ENCODE measurements around the gene FMNL2.
"Not testable (repeated sequence)": the region's sequence is repeated elsewhere in the genome, so short reads cannot be mapped to it uniquely, and the experiment has no call there.

FMNL2 gene

DNA sequence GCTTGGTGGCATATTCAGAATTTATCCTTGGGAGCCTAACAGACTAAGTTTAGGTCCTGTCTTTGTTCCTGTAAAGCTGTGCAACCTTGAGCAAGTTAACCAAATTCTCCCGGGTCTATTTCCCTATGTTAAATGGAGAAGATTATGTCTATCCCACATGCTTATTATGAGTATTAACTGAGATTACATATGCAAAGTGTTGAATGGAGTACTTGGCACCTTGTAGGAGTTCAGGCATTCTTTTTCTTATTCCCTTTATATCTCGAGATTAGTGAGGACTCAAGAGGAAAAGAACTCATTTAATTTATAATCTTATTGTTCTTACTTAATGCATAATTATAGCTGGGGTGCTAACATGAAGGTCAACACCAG, 184.6 kb downstream of the FMNL2 start:
- no peak for DNase-seq (ENCODE audit: low read depth, low spot score)

DNA sequence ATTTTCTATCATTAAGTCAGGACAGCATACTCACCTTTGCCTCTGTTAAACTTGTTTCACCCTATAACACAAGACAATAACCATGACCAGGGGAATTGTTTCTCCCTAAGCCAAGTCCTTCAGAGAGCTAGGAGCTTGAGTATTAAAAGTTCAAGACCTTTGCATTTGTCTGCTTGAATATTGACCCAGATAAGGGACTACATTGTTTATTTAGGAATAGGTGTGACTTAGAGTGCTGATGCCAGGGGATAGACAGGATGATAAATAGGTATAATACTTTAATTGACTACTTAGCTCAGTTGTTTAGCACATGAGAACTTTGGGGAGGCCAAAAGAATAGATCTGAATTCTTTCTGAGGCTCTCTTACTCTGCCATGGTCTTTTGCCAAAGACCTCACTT, 185.8 kb downstream of the FMNL2 start:
- no peak for DNase-seq (ENCODE audit: low read depth, low spot score)

GRCh38 chr2:152522446-152522845, 187.5 kb downstream of the FMNL2 start:
- not testable (repeated sequence) for DNase-seq (ENCODE audit: low read depth, low spot score)

- no peak for DNase-seq (ENCODE audit: low read depth, low spot score)
Observed at GRCh38 chr2:152523091-152523490, 188.1 kb downstream of the FMNL2 start.

DNA sequence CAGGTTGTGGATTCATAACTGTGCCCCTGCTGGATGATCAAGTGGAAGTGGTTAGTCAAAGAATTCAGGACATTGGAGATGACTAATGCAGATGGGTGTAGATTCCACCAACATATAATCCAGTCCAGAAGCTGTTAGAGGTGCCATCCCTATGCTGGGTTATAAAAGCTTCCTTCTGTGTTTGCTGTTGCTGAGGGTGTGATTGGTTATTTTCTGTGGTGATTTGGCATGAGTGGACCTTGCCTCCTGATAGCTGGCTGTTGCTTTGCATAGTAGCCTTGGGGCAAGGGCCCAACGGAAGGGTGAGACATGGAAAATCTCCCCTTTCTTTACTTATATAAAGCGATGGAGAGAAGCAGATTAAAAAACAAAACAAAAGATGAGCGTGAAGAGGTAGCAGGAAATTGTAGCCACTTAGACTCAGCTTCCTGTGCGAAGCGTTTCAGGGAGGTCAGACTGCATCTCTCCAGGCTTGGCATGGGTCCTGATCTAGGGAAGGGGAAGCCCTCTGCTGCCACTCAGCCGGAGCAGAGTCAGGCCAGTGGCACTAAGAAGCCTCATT, 190.4 kb downstream of the FMNL2 start:
- no peak for DNase-seq (ENCODE audit: low read depth, low spot score)

GRCh38 chr2:152529420-152530115, 194.6 kb downstream of the FMNL2 start:
- DNase-seq (ENCODE audit: low read depth, low spot score) = no peak

DNA sequence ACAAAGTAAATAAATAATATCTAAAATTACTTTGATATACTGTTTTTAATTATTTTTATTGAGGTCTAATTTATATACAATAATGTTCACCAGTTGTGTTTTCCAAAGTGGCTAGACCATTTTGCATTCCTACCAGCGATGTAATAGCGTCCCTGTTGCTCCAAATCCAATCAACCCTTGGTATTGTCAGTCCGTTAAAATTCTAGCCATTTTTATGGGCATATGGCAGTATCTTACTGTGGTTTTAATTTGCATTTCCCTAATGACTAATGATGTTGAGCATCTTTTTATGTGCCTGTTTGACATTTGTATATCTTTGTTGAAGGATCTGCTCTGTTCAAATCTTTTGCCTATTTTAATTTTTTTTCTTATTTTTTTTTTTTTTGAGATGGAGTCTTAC, 197.3 kb downstream of the FMNL2 start:
- no peak for DNase-seq (ENCODE audit: low read depth, low spot score)

DNA sequence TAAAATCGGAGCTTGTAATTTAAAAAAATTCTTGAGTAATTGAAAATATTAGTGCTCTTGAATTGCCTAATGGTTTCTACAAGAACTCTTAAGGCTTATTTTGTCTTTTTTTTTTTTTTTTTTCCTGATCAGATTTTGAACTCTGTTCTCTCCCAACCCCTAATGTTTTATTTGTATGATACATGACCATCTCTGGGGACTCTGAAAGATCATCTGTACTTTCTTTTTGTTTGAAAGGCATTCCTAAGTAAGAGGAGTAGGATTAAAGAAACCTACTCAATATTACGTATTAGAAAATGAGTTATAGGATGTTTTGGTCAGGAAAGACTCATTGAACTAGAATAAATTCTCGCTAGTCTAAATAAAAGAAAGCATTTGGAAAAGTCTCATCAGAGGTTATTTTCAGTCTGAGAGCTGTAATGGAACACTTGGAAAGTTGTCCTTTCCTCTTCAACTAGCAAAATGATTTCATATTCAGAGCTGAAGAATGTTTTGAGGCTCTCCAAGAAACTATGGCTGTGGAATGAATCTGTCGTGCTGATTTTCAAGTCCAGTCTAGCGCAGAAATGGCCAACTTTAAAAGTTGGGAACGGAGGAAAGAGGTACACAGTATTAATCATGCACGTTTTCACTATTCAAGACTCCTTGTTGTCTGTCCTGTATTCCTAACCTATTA, 199.6 kb downstream of the FMNL2 start:
- no peak for DNase-seq (ENCODE audit: low read depth, low spot score)

GRCh38 chr2:152537081-152537651, 202.2 kb downstream of the FMNL2 start:
- DNase-seq (ENCODE audit: low read depth, low spot score) = no peak

- DNase-seq (ENCODE audit: low read depth, low spot score) = no peak
Observed at GRCh38 chr2:152539424-152539823, 204.4 kb downstream of the FMNL2 start.

- DNase-seq (ENCODE audit: low read depth, low spot score) = no peak
Observed at GRCh38 chr2:152541712-152542111, 206.7 kb downstream of the FMNL2 start.

GRCh38 chr2:152542337-152542994, 207.5 kb downstream of the FMNL2 start:
- no peak for DNase-seq (ENCODE audit: low read depth, low spot score)

DNA sequence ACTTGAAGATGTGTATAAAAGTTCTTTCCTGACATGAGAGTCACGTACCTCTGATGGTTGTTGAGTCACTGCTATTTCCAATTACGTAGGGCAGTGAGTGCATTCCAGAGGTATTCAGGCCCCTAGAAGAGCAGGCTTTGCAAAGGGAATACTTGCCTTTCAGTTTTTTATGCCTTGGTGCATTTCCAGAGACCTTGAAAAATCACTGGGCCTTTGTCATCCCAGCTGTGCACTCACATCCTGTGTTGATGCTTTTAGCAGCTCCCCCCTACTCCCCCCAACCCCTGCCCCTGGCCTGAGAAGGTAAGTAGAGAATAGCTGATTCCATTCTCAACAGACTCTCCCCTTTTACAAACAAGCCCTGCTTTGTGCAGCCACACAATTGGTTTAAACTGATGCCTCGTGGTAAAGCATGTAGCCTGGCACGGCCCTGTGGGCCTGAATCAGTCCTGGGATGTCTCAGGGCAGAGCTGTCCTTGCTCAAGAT, 208.1 kb downstream of the FMNL2 start:
- DNase-seq (ENCODE audit: low read depth, low spot score) = no peak

- DNase-seq (ENCODE audit: low read depth, low spot score) = no peak
Observed at GRCh38 chr2:152543717-152544116, 208.7 kb downstream of the FMNL2 start.

DNA sequence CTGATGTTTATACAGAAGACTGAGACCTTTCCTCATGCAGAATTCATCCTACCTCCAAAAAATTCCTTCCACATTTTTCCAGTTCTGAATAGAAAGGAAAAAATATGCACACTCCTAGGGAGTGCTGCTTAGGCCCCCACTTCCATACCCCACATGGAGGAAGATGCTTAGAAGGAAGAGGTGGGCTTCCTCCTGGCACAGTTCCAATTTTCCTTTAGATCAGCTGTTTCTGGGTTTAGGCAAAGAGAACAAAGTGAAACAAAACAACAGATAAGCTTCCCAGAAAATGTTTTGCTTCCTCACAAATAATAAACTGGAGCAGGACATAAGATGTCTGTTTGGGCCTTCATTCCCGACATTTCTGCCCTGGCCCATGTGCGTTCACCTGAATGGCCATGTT, 209.7 kb downstream of the FMNL2 start:
- no peak for DNase-seq (ENCODE audit: low read depth, low spot score)

- DNase-seq (ENCODE audit: low read depth, low spot score) = no peak
Observed at GRCh38 chr2:152546230-152546837, 211.4 kb downstream of the FMNL2 start.

DNA sequence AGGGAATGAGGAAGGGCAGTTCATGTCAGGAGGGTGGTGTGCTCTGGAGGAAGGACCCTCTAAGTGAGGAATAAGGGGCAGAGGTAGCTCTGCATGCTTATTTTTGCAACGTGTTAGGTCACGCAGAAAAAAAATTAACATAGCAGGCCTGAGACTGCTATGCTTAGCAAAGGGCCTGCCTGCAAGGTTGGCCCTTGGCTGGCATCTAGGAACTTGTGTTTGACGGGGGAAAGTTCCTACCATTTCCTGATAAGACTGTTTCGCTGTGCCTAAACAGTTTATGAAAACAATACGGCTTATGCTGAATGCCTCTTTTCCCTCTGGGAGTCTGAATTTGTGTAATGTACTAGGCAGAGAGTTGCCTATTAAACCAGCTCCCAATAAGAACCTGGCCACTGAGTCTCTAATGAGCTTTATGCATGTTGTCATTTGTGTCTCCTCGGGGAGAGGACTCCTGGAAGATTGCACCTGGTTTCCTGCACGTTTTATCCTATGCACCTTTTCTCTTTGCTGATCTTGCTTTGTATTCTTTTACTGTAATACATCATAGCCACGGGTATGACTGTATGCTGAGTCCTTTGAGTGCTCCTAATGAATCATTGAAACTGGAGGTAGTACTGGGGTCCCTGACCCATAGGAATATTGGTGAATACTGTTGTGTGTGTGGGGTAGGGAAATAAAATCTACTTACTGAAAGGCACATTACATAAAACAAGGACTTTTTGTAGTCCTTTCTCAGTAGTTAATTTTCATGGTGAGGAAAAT, 213.3 kb downstream of the FMNL2 start:
- DNase-seq (ENCODE audit: low read depth, low spot score) = no peak

DNA sequence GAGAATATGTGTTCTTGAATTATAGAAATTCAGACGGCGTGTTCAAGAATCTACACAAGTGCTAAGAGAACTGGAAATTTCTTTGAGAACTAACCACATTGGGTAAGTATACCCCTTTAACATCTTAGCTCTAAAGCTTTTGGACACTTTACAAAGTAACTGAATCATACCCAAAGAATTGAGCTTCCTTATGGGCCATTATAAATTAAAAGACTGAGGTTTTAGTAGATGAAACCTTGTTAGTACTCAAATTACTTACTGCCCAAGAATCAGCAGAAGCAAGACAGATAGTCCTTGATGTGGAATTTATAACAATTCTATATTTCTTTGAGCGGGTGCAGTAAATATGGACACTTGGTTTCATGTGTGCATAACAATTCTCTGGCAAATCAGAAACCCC, 214.0 kb downstream of the FMNL2 start:
- DNase-seq (ENCODE audit: low read depth, low spot score) = no peak

DNA sequence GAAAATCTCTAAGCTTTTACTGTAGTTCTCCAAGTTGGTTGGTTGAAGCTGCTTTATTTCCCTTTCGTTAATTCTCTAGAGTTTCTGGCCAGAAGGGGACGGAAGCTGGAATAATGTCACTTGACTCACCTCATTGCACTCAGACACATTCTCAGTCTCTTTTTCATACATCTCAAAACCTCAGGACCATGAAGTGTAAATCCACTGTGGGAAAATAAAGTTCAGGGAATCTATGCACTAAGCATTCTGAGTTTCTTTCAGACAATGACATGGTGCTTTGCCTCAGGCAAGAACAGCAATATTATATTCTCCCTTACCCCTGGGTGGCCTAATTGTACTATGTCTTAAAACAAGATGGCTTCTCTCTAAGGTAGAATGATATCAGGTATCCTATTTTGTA, 214.4 kb downstream of the FMNL2 start:
- DNase-seq (ENCODE audit: low read depth, low spot score) = no peak

DNA sequence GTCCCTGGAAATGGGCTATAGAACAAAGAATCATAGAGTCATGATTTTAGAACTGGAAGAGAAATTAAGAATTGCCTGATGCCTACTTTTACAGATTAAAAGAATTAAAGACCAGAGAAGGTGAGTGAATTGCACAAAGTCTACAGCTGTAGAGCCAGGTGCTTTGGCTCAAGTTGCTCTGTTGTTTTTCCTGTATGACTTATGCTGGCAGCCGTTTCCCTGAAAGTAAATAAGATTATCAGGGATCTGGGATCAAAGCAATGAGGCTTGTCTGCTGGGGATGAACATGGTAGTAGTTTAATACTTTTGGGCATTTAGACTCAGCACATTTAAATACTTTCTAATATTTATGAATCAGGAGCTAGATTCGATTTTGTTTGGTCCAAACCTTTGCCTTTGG, 215.4 kb downstream of the FMNL2 start:
- no peak for DNase-seq (ENCODE audit: low read depth, low spot score)

DNA sequence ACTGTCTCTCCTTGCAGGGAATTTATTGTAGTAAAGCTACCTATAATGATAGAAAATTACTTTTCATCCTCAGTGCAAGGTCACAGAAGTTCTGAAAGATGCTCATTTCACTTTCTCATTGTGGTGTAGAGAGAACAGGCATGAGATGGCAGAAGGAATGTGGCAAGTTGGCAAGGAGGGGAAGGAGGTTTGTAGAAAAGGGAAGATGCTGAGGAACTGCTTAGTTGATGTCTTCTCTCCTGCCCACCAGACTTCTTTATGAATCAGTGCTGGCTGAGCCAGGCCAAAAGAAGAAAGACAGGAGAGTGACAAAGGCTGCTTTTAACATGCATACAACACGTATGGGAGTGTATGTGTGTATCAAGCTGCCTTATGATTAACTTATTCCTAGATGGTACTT, 217.9 kb downstream of the FMNL2 start:
- no peak for DNase-seq (ENCODE audit: low read depth, low spot score)
